AG08396 (cell line): ENCODE data around the gene TMEM95.

Experiments used
- DNase-seq: peaks from one replicate; pipeline ENCODE4 v3.0.0; 2012; ENCODE audit warnings: low spot score, mixed read lengths

The TMEM95 gene

GRCh38 chr17:7404737-7405349 is 49.9 kb downstream of the TMEM95 start:
- peak; percentile 89 for DNase-seq

DNA sequence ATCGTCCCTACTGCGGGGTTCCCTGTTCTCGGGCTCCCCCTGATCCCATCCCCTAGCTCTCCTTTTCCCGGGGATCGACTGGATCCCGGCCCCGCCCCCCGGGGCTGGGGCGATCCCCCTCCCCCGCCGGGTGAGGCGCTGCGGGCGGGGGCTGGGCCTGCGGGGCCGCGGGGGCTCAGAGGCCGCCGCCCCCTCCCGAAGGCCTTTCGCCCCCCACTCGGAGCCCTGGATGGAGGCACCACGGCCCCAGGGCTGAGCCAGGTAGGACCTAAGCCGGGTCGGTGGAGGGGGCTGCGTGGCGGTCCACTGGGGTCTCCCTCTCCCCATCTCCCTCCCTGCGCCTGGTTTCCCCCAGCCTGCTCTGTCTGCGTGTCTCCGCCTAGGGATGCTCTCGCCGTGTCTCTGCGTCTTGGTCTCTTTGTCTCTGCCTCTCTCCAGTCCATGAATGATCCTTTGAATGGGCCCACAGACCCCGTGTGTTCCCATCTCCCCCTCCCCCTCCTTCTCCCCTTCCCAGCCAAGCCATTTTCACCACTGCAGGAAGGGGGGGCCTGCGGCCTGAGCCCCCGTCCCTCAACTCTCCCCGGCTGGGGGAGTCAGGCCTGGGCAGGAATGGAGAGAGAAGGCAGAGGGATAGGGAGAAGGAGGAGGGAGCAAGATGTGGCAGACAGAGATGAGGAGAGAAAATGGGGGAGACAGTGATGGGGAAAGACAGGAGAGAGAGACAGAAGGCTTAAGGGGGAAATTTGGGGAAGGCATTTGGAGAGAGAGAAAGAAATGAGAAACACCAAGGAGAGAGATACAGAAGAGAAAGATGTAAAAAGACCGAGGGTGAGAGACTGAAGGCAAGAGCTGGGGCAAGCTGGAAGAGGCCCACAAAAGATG is 50.6 kb downstream of the TMEM95 start:
- peak; percentile 50 for DNase-seq

DNA sequence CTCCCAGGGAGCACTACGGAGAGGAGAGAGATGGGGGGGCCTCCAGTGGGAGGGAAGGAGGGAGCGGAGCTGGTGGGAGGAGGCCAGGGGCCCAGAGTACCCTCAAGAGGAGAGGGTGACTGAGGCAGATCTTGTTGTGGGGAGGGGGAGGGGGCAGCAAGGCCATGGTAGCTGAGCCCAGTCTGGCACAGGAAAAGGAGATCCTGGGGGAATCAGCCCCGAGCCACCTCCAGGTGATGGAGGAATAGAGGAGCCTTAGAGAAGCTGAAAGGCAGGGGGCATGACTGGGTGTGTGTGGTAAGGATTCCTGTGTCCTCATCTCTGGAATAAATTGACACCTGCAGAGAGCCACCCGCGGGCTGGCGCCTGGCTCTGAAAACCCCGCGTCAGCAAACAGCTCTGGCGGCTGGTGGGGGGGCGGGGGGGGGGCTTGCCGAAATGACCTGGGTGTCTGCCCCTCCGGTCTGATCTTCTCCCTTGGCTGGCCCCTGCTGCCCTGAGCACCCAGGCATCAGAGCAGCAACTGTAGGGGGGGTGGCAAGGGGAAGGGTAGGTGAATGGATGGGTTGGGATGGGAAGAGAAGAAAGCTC is 51.4 kb downstream of the TMEM95 start:
- DNase-seq = no peak
